Measurements from ENCODE around the gene APOL2. TPM values are rescaled to one million over a fixed set of nuclear protein-coding genes. Genes with fewer than 3 reads are reported as not detected.
"Not testable (repeated sequence)": the region's sequence is repeated elsewhere in the genome, so short reads cannot be mapped to it uniquely, and the experiment has no call there.

The APOL2 gene
- polyA plus RNA-seq, 10 donors: 14.9 to 25.2 (median 18.4) TPM

- DNase-seq: no peak
Observed at GRCh38 chr22:36223504-36223903, 15.8 kb downstream of the APOL2 start.

- no peak for DNase-seq
Observed at GRCh38 chr22:36222887-36223450, 16.4 kb downstream of the APOL2 start.

DNA sequence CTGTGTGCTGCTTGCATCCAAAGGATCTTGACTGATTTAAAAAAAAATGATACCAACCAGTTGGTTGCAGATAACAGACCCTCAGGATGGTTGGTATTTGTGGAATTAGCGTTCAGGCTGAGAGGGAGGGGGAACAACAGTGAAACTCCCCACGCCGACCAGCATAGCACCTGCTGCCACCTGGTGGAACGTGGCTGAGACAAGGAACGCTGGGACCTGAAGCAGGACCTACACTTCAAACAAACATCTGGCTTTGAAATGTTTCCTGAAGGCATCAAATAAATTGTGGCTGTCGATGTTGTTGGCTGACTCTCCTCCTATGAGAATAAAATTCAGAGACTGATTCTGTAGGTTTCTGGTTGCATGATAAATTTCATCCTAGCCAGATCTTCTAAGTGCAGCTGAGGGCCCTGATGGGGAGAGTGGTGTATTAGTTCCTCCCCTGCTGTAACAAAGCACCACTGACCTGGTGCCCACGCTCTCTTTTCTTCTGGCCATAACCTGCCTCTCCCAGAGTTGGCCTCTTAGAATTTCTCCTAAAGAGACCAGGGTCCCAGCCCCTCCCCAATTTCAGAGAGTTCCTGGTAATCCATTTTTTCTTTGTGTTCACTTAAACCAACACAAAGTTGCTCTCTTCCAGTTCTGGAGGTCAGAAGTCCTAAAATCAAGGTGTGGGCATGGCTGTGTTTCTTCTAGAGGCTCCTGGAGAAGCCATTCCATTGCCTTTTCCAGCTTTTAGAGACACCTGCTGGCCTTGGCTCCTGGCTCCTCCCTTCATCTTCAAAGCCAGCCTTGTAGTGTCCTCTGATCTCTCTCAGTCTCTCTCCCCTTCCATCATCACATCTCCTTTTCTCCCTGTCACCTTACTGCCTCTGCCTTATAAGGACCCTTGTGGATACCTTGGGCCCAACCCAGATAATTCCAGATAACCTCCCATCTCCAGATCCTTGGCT lies 17.3 kb downstream of the APOL2 start:
- peak in 1 of 3 donors; percentile 66 for DNase-seq

DNA sequence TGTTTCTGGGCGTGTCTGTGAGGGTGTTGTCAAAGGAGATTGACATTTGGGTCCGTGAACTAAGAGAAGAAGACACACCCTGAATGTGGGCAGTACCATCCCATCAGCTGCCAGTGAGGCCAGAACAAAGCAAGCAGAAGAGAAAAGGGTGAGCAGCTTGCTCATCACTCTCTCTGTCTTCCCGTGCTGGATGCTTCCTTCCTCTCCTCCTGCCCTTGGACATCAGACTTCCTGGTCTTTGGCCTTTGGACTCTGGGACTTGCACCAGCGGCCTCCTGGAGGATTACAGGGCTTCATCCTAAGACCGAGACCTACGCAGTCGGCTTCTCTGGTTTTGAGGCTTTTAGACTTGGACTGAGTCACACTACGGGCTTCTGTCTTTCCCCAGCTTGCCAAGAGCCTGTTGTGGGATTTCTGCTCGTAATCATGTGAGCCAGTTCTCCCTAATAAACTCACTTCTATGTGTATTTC lies 18.8 kb downstream of the APOL2 start:
- peak in 1 of 3 donors; percentile 74 for DNase-seq

- no peak for DNase-seq
Observed at GRCh38 chr22:36218648-36219193, 20.6 kb downstream of the APOL2 start.

DNA sequence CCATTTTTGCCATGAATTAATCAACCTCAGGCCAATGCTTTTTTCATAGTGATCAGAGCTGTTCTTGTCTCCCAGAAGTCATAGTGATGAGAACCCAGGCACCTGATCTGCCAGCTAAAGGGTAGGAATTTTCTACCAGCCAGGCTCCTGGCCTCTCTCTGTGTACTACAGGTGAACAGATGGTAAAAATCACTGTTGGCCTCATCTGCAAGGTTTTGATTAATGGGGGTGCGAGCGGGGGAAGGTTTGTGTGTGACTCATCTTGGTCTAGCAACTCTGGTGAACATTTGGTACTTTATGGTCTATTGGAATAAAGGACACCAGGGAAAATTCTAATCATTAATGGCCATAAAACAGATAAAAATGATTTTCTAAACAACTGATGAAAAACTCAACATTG lies 23.3 kb downstream of the APOL2 start:
- no peak for DNase-seq

GRCh38 chr22:36213586-36213985 lies 25.7 kb downstream of the APOL2 start:
- DNase-seq: no peak

DNA sequence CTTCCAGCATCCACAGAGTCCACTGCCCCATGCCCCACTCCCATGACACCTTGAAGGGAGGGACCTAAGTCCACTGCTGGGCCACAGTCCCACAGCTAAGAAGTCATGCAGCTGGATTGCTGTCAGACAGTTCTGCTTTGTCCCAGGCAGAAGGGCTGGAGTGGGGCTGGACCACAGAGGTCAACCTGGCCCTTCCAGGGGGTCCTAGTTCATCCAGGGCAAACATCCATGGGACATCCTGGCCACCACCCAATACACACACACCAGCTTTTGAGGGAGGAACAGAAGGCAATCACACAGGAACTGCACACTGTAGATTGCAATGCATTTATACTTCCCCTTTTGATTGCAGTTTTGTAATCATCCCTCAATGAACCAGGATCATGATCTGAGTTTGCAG lies 26.4 kb downstream of the APOL2 start:
- DNase-seq: no peak

DNA sequence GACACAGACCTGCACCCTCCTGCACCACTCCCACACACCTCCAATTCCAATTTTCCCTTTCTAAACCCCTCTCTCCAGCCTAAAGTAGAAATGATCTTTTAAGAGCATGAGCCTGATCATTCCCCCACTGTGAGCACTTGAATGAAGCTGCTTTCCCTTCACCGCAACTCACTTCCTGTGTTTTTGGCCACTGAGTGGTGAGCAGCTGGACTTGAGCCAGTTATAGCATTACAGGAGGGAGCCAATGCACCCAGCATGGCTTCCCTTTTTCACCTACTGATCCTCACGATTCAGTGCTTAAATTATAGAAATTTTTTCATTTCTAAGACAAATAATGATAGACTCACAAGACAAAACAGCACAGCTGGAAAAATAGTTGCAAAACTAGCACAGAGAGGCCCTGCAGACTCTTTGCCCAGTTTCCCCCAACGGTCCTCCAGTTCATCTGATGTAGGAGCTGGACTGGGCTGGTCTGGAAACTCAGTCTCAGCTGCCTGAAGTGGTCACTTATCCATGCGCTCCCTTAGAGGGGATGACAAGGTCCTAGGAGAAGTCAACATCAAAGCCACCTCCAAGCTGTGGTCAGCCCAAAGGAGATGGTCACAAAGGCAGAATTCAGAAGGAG lies 28.0 kb downstream of the APOL2 start:
- DNase-seq: no peak

- no peak for DNase-seq
Observed at GRCh38 chr22:36210224-36210623, 29.1 kb downstream of the APOL2 start.

- not testable (repeated sequence) for DNase-seq
Observed at GRCh38 chr22:36209488-36209908, 29.8 kb downstream of the APOL2 start.

GRCh38 chr22:36208914-36209313 lies 30.4 kb downstream of the APOL2 start:
- no peak for DNase-seq

DNA sequence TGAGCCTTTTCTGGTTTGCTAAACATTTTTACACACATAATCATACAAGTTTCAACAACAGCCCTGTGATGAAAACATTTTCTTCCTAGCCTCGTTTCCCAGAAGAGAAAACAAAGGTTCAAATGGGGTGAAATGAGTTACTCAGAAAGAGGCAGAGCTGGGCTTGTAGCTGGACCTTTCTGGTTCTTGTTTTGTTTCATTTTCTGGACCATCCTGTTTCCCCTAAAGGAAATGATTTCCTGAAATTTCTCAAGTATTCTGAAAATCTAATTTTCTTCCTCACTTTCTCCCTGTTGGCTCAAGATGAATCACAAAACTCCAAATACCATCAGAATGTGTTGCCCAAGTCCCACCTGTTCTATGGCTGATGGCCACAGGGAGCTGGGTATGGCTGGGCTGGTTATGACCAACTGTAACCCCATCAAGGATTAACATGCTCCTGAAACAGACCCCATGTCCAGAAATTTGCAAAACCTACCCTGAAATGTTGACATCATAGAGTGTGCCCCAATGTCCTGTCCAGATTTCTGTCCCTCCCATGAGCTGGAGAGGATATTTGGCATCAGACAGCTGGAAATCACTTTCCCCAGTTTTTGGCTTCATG lies 31.1 kb downstream of the APOL2 start:
- DNase-seq: no peak

- DNase-seq: no peak
Observed at GRCh38 chr22:36206255-36206654, 33.1 kb downstream of the APOL2 start.

- DNase-seq: not testable (repeated sequence)
Observed at GRCh38 chr22:36205573-36205972, 33.8 kb downstream of the APOL2 start.

- no peak for DNase-seq
Observed at GRCh38 chr22:36204632-36205015, 34.7 kb downstream of the APOL2 start.

DNA sequence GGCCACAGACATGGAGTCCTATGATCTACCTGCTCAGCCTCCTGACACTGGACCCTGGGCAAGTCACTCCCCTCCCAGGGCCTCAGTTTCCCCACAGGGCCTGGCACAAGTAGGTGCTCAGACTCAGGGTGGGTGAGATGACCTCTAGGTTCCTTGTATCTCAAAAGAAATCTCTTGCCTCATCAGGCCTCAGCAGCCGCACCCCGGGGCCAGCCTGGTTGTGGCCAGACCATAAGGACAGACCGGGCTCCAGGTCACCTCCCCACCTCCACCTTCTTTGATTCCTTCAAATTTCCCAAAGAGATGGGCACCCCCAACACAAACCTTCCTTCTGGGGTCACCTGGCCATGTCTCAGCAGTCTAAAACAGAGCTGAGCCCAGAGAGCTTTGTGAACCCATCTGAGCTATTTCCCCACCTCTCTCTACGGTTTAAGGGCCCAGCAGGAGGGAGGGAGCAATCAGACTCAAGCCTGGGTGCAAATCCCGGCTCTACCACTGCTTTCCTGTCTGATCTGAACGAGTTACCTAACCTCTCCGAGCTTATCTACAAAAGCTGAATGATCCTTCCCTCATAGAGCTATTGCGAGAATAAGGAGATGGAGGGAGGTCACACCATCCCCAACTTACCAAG lies 35.2 kb downstream of the APOL2 start:
- DNase-seq: no peak

GRCh38 chr22:36203441-36203840 lies 35.9 kb downstream of the APOL2 start:
- DNase-seq: not testable (repeated sequence)

GRCh38 chr22:36202906-36203305 lies 36.4 kb downstream of the APOL2 start:
- peak in 1 of 3 donors; percentile 46 for DNase-seq

- DNase-seq: peak in 2 of 3 donors; percentile 83 to 89
Observed at GRCh38 chr22:36201630-36202319, 37.6 kb downstream of the APOL2 start, which contains the start of gene APOL4. TSS of gene APOL4 (minus strand) at chr22:36201809. CDS start at chr22:36201734, 75 bp downstream.

GRCh38 chr22:36201025-36201424 lies 38.3 kb downstream of the APOL2 start:
- DNase-seq: not testable (repeated sequence)
